GM23338 (cell line): Measurements from ENCODE around the gene TBX10. TPM values are rescaled to one million over a fixed set of nuclear protein-coding genes. Genes with fewer than 3 reads are reported as not detected.

ENCODE experiments used
- ATAC-seq: fragments of 200-7000 bp; cut with Tn5 transposase; 3 replicates; pipeline ENCODE4 v1.9.1; 2020
- DNase-seq: peaks from one replicate; pipeline ENCODE4 v3.0.0-alpha.2; 2015; ENCODE audit warnings: low spot score
- H2AFZ ChIP-seq: fragments of 200-600 bp; sonication (generic); 2 replicates; pipeline ENCODE4 v1.8.0; 2016; ENCODE audit warnings: antibody characterized with exemption, mild to moderate bottlenecking, moderate library complexity
- H3F3A ChIP-seq: fragments of 200-600 bp; sonication (generic); replicated peaks from 2 replicates; pipeline ENCODE4 v1.8.0; 2017; ENCODE audit warnings: antibody characterized with exemption, mixed run types, low read depth
- H3K27ac ChIP-seq: fragments of 200-600 bp; sonication (generic); 2 replicates; pipeline ENCODE4 v1.6.1; 2016; ENCODE audit warnings: low read depth
- H3K27me3 ChIP-seq: fragments of 200-600 bp; sonication (generic); 2 replicates; pipeline ENCODE4 v1.8.0; 2016; ENCODE audit warnings: mild to moderate bottlenecking, mixed run types, moderate library complexity; ENCODE audit not compliant: insufficient read depth
- H3K36me3 ChIP-seq: fragments of 200-600 bp; sonication (generic); 2 replicates; pipeline ENCODE4 v1.8.0; 2016; ENCODE audit warnings: mild to moderate bottlenecking; ENCODE audit not compliant: insufficient read depth
- H3K4me1 ChIP-seq: fragments of 200-600 bp; sonication (generic); 2 replicates; pipeline ENCODE4 v1.8.0; 2016; ENCODE audit warnings: mild to moderate bottlenecking, moderate library complexity; ENCODE audit not compliant: insufficient read depth
- H3K4me2 ChIP-seq: fragments of 200-600 bp; sonication (generic); 2 replicates; pipeline ENCODE4 v1.7.1; 2017; ENCODE audit warnings: mixed run types
- H3K4me3 ChIP-seq: fragments of 200-600 bp; sonication (generic); 2 replicates; pipeline ENCODE4 v1.6.1; 2016; ENCODE audit warnings: mixed run types
- H3K79me2 ChIP-seq: fragments of 200-600 bp; sonication (generic); replicated peaks from 2 replicates; pipeline ENCODE4 v1.8.0; 2017; ENCODE audit warnings: mild to moderate bottlenecking; ENCODE audit not compliant: insufficient read depth
- H3K9me2 ChIP-seq: fragments of 200-600 bp; sonication (generic); 2 replicates; pipeline ENCODE4 v1.8.0; 2017; ENCODE audit not compliant: insufficient read depth
- H4K20me1 ChIP-seq: fragments of 200-600 bp; sonication (generic); replicated peaks from 2 replicates; pipeline ENCODE4 v1.8.0; 2017; ENCODE audit warnings: mild to moderate bottlenecking; ENCODE audit not compliant: insufficient read depth
- H3K27ac Mint-ChIP-seq: 2 replicates; pipeline ENCODE4 v1.8.0; 2020; ENCODE audit warnings: inconsistent platforms, mild to moderate bottlenecking, moderate library complexity, mixed read lengths
- H3K27me3 Mint-ChIP-seq: 3 replicates; pipeline ENCODE4 v1.8.0; 2022; ENCODE audit warnings: low read depth, mild to moderate bottlenecking, moderate library complexity, mixed read lengths, inconsistent platforms; ENCODE audit not compliant: insufficient read depth, poor library complexity
- H3K36me3 Mint-ChIP-seq: 3 replicates; pipeline ENCODE4 v1.8.0; 2021; ENCODE audit warnings: low read depth, mild to moderate bottlenecking, inconsistent platforms, moderate library complexity, mixed read lengths
- H3K4me1 Mint-ChIP-seq: 3 replicates; pipeline ENCODE4 v1.8.0; 2020; ENCODE audit warnings: mild to moderate bottlenecking, inconsistent platforms, mixed read lengths
- H3K4me3 Mint-ChIP-seq: 3 replicates; pipeline ENCODE4 v1.8.0; 2021; ENCODE audit warnings: moderate library complexity, mild to moderate bottlenecking, inconsistent platforms, mixed read lengths
- H3K9me3 Mint-ChIP-seq: 3 replicates; pipeline ENCODE4 v1.8.0; 2020; ENCODE audit warnings: moderate library complexity, mild to moderate bottlenecking, inconsistent platforms, mixed read lengths
- CREB1 ChIP-seq: fragments of 250-450 bp; sonication (Bioruptor Pico); IDR thresholded peaks from 2 replicates; pipeline ENCODE4 v1.5.0; 2020; ENCODE audit warnings: low read depth, mild to moderate bottlenecking, moderate library complexity
- CTCF ChIP-seq, 2 experiments: fragments of 200-600 bp in 1 of 2; sonication (generic) in 1 of 2; conservative IDR thresholded peaks; 2 replicates each; pipeline versions ENCODE4 v1.5.1 to v1.6.1; 2016 to 2017; ENCODE audit warnings: antibody characterized with exemption in 2 of 2, low read depth in 2 of 2, mild to moderate bottlenecking in 2 of 2, moderate library complexity in 1 of 2
- ETS1 ChIP-seq: IDR thresholded peaks from 2 replicates; pipeline ENCODE4 v1.6.1; 2016; ENCODE audit warnings: antibody characterized with exemption
- EZH2 ChIP-seq: fragments of 200-600 bp; sonication (generic); IDR thresholded peaks from one replicate; pipeline ENCODE4 v1.8.0; 2017; ENCODE audit warnings: antibody characterized with exemption, mild to moderate bottlenecking, low read depth; ENCODE audit not compliant: unreplicated experiment
- EZH2phosphoT487 ChIP-seq: fragments of 200-600 bp; sonication (generic); IDR thresholded peaks from one replicate; pipeline ENCODE4 v1.8.1; 2018; ENCODE audit warnings: antibody characterized with exemption; ENCODE audit not compliant: unreplicated experiment
- JUNB ChIP-seq: IDR thresholded peaks from one replicate; pipeline ENCODE4 v1.6.1; 2016; ENCODE audit warnings: antibody characterized with exemption; ENCODE audit not compliant: unreplicated experiment
- NANOG ChIP-seq: IDR thresholded peaks from 2 replicates; pipeline ENCODE4 v1.6.1; 2016; ENCODE audit warnings: antibody characterized with exemption, borderline replicate concordance
- POLR2AphosphoS5 ChIP-seq: IDR thresholded peaks from 2 replicates; pipeline ENCODE4 v1.6.1; 2016; ENCODE audit warnings: antibody characterized with exemption, low read depth
- REST ChIP-seq: IDR thresholded peaks from one replicate; pipeline ENCODE4 v1.6.1; 2018; ENCODE audit warnings: antibody characterized with exemption; ENCODE audit not compliant: unreplicated experiment
- STAT1 ChIP-seq: IDR thresholded peaks from one replicate; pipeline ENCODE4 v1.6.1; 2016; ENCODE audit warnings: antibody characterized with exemption; ENCODE audit not compliant: unreplicated experiment
- ZNF114 ChIP-seq: fragments of 250-450 bp; sonication (Bioruptor Pico); IDR thresholded peaks from 2 replicates; pipeline ENCODE4 v1.5.0; 2020; ENCODE audit warnings: mild to moderate bottlenecking, moderate library complexity
- ZNF331 ChIP-seq: fragments of 250-450 bp; sonication (Bioruptor Pico); IDR thresholded peaks from 2 replicates; pipeline ENCODE4 v1.5.0; 2020; ENCODE audit warnings: low read depth, mild to moderate bottlenecking, moderate library complexity
- ZNF462 ChIP-seq: fragments of 250-450 bp; sonication (Bioruptor Pico); IDR thresholded peaks from 2 replicates; pipeline ENCODE4 v1.5.0; 2020; ENCODE audit warnings: mild to moderate bottlenecking, moderate library complexity
- polyA plus RNA-seq: library from polyadenylated mRNA; unstranded; fragments of >200 nt; fragmentation: Nextera tagmentation; extraction: Ambion mirVana; gene quantifications from 2 replicates; pipeline ENCODE4 v1.2.1, GENCODE V29; 2016
- total RNA-seq: library from RNA; depleted of rRNA; stranded (reverse); fragments of >200 nt; shearing (Covaris generic); gene quantifications from 2 replicates; pipeline ENCODE4 v1.2.3, GENCODE V29; 2014

The TBX10 gene
- total and polyA plus RNA-seq, 2 experiments from 2014 or later = 0.10 TPM; not detected in 1

GRCh38 chr11:67634366-67635230 is 5.0 kb downstream of the TBX10 start:
- Mint-ChIP-seq H3K9me3 (no peaks in the 10 kb centered on the region; the same call in 2 of the 3 replicates), H3K27me3 (peaks cover 25% of the 10 kb centered on the region), H3K4me1 (peaks cover 16% of the 10 kb centered on the region; the same call in 2 of the 3 replicates), H3K4me3 (no peak overlapping the region), H3K36me3 (no peaks in the 10 kb centered on the region; the same call in 2 of the 3 replicates), H3K27ac (no peak overlapping the region)
- no peaks in the 10 kb centered on the region for H3K9me2 ChIP-seq
- no peak overlapping the region for H2AFZ ChIP-seq
- H3F3A ChIP-seq = peaks cover 5% of the 10 kb centered on the region; the same call in 1 of the 2 replicates
- no peaks in the 10 kb centered on the region for H3K36me3 ChIP-seq
- no peaks in the 10 kb centered on the region for H3K27me3 ChIP-seq
- H3K4me2 ChIP-seq = no peak overlapping the region
- no peak for DNase-seq
- no peaks in the 10 kb centered on the region for H4K20me1 ChIP-seq
- no peak overlapping the region for H3K27ac ChIP-seq
- TF ChIP-seq ZNF331 (no peak), NANOG (no peak), REST (no peak), ETS1 (no peak), ZNF114 (CRISPR knock-in tag) (no peak), POLR2AphosphoS5 (no peak), JUNB (no peak), EZH2phosphoT487 (no peak), EZH2 (no peak), STAT1 (no peak), CTCF (conservative IDR thresholded peaks at IDR 0.05; ENCODE audit: low read depth in 2 of 2) (no peak), ZNF462 (CRISPR knock-in tag) (no peak), CREB1 (no peak)
- no peak overlapping the region for H3K4me3 ChIP-seq
- no peaks in the 10 kb centered on the region for H3K79me2 ChIP-seq
- peaks cover 10% of the 10 kb centered on the region; the same call in 1 of the 2 replicates for H3K4me1 ChIP-seq
- no peak for ATAC-seq
